HEK293 (cell line): ENCODE measurements around the gene BMERB1.
"Not testable (repeated sequence)": the region's sequence is repeated elsewhere in the genome, so short reads cannot be mapped to it uniquely, and the experiment has no call there.

ENCODE experiments used
- CTCF ChIA-PET: fragments of 350-600 bp; formaldehyde crosslinking; extraction: SDS; loops from one replicate; lab custom pipeline; 2021; ENCODE audit warnings: antibody characterized with exemption; lab: Yijun Ruan, JAX
- POLR2A ChIA-PET: fragments of 300-600 bp; formaldehyde crosslinking; extraction: SDS; loops from one replicate; lab custom pipeline; 2020; ENCODE audit warnings: antibody characterized with exemption, inconsistent platforms; lab: Yijun Ruan, JAX
- H3K27ac ChIP-seq: fragments of 200-500 bp; sonication (Bioruptor generic); 2 replicates; pipeline ENCODE4 v1.5.1; 2014; ENCODE audit warnings: low read depth, low read length, control low read depth, inconsistent platforms; ENCODE audit errors: extremely low read depth
- H3K36me3 ChIP-seq, 2 experiments: fragments of 200-500 bp in 1 of 2; sonication (Bioruptor generic) in 1 of 2; 1 replicate in 1 of 2; 2 replicates in 1 of 2; pipeline ENCODE4 v1.5.1; 2014 to 2017; ENCODE audit warnings: inconsistent platforms in 2 of 2, low read length in 2 of 2; ENCODE audit not compliant: control insufficient read depth in 2 of 2, insufficient read depth in 1 of 2
- H3K4me1 ChIP-seq: fragments of 200-500 bp; sonication (Bioruptor generic); 2 replicates; pipeline ENCODE4 v1.5.1; 2014; ENCODE audit warnings: mild to moderate bottlenecking, low read length, inconsistent platforms; ENCODE audit not compliant: control insufficient read depth, insufficient read depth
- H3K4me3 ChIP-seq: 2 replicates; pipeline ENCODE4 v1.5.1; 2011; ENCODE audit warnings: low read depth, mild to moderate bottlenecking, control low read depth, low read length, moderate library complexity
- H3K9me3 ChIP-seq: fragments of 200-500 bp; sonication (Bioruptor generic); 2 replicates; pipeline ENCODE4 v1.5.1; 2014; ENCODE audit warnings: low read depth, low read length, inconsistent platforms; ENCODE audit not compliant: control insufficient read depth, insufficient read depth
- INSM2 ChIP-seq: fragments of 450-650 bp; formaldehyde crosslinking; IDR thresholded peaks from 2 replicates; pipeline ENCODE4 v1.5.1; 2016; ENCODE audit warnings: missing biosample characterization, missing genetic modification characterization
- MZF1 ChIP-seq: fragments of 450-650 bp; formaldehyde crosslinking; IDR thresholded peaks from 2 replicates; pipeline ENCODE4 v1.5.1; 2017; ENCODE audit warnings: missing biosample characterization, missing genetic modification characterization, borderline replicate concordance
- REST ChIP-seq: fragments of 450-650 bp; formaldehyde crosslinking; IDR thresholded peaks from 2 replicates; pipeline ENCODE4 v1.5.1; 2016; ENCODE audit warnings: missing biosample characterization, missing genetic modification characterization
- TRIM28 ChIP-seq: IDR thresholded peaks from 2 replicates; pipeline ENCODE4 v1.6.1; 2011; ENCODE audit warnings: low read length, control low read depth, borderline replicate concordance
- YY2 ChIP-seq: fragments of 450-650 bp; formaldehyde crosslinking; IDR thresholded peaks from 2 replicates; pipeline ENCODE4 v1.5.1; 2016; ENCODE audit warnings: missing biosample characterization, missing genetic modification characterization
- ZBTB1 ChIP-seq: fragments of 450-650 bp; formaldehyde crosslinking; IDR thresholded peaks from 2 replicates; pipeline ENCODE4 v1.5.1; 2016; ENCODE audit warnings: missing biosample characterization, missing genetic modification characterization
- ZBTB44 ChIP-seq: fragments of 450-650 bp; IDR thresholded peaks from 2 replicates; pipeline ENCODE4 v1.5.1; 2018; ENCODE audit warnings: missing biosample characterization, mild to moderate bottlenecking, missing genetic modification characterization
- ZNF112 ChIP-seq: fragments of 450-650 bp; formaldehyde crosslinking; IDR thresholded peaks from 2 replicates; pipeline ENCODE4 v1.5.0; 2017; ENCODE audit warnings: missing biosample characterization, missing genetic modification characterization
- ZNF132 ChIP-seq: fragments of 450-650 bp; formaldehyde crosslinking; IDR thresholded peaks from 2 replicates; pipeline ENCODE4 v1.5.1; 2017; ENCODE audit warnings: missing biosample characterization, missing genetic modification characterization, borderline replicate concordance
- ZNF155 ChIP-seq: fragments of 450-650 bp; formaldehyde crosslinking; IDR thresholded peaks from 2 replicates; pipeline ENCODE4 v1.5.1; 2016; ENCODE audit warnings: missing biosample characterization, missing genetic modification characterization
- ZNF362 ChIP-seq: fragments of 450-650 bp; formaldehyde crosslinking; IDR thresholded peaks from 2 replicates; pipeline ENCODE4 v1.5.1; 2016; ENCODE audit warnings: missing biosample characterization, missing genetic modification characterization
- ZNF37A ChIP-seq: fragments of 450-650 bp; IDR thresholded peaks from 2 replicates; pipeline ENCODE4 v1.5.1; 2018; ENCODE audit warnings: missing biosample characterization, missing genetic modification characterization
- ZNF501 ChIP-seq: fragments of 450-650 bp; formaldehyde crosslinking; IDR thresholded peaks from 2 replicates; pipeline ENCODE4 v1.5.1; 2016; ENCODE audit warnings: missing biosample characterization, missing genetic modification characterization
- ZNF558 ChIP-seq: fragments of 450-650 bp; formaldehyde crosslinking; IDR thresholded peaks from 2 replicates; pipeline ENCODE4 v1.5.1; 2016; ENCODE audit warnings: missing biosample characterization, missing genetic modification characterization
- ZNF624 ChIP-seq: fragments of 450-650 bp; formaldehyde crosslinking; IDR thresholded peaks from 2 replicates; pipeline ENCODE4 v1.5.1; 2017; ENCODE audit warnings: missing biosample characterization, missing genetic modification characterization
- ZNF626 ChIP-seq: fragments of 450-650 bp; sonication (Bioruptor Pico); formaldehyde crosslinking; IDR thresholded peaks from 2 replicates; pipeline ENCODE4 v1.5.1; 2018; ENCODE audit warnings: missing biosample characterization, missing genetic modification characterization, inconsistent platforms
- ZNF692 ChIP-seq: fragments of 450-650 bp; formaldehyde crosslinking; IDR thresholded peaks from 2 replicates; pipeline ENCODE4 v1.5.1; 2016; ENCODE audit warnings: missing biosample characterization, missing genetic modification characterization

The BMERB1 gene

GRCh38 chr16:15404792-15405191, 29.6 kb upstream of the BMERB1 start:
- ChIA-PET POLR2A (no interaction called here), CTCF (interaction anchor here (1.2 kb wide), 1 partner anchor 351 kb away, joined by 3 read pairs; no protein-coding TSS in a partner anchor)
- no peak overlapping the region for H3K27ac ChIP-seq
- no peaks in the 10 kb centered on the region for H3K9me3 ChIP-seq
- TF ChIP-seq MZF1 (no peak), ZNF132 (no peak), ZNF112 (tag by site-specific recombination) (no peak), ZNF558 (tag by site-specific recombination) (no peak), ZNF37A (no peak)
- H3K4me3 ChIP-seq = no peak overlapping the region
- no peaks in the 10 kb centered on the region for H3K4me1 ChIP-seq
- no peaks in the 10 kb centered on the region for H3K36me3 ChIP-seq

- not testable (repeated sequence) for H3K9me3 ChIP-seq, H3K4me1 ChIP-seq, H3K4me3 ChIP-seq, H3K27ac ChIP-seq, H3K36me3 ChIP-seq
- ChIA-PET CTCF (interaction anchor here (0.7 kb wide), 1 partner anchor 20 kb away, joined by 5 read pairs; no protein-coding TSS in a partner anchor), POLR2A (interaction anchor here (0.6 kb wide), 1 partner anchor 271 kb away, joined by 8 read pairs; no protein-coding TSS in a partner anchor)
Observed at GRCh38 chr16:15407756-15408155, 26.6 kb upstream of the BMERB1 start.

- H3K4me1 ChIP-seq, POLR2A ChIA-PET, H3K36me3 ChIP-seq, H3K9me3 ChIP-seq, H3K27ac ChIP-seq, H3K4me3 ChIP-seq: not testable (repeated sequence)
- CTCF ChIA-PET = interaction anchor here (0.5 kb wide), 1 partner anchor 786 kb away, joined by 3 read pairs; no protein-coding TSS in a partner anchor
Observed at GRCh38 chr16:15409476-15409875, 24.9 kb upstream of the BMERB1 start.

- no peak overlapping the region for H3K4me3 ChIP-seq
- ChIA-PET POLR2A (no interaction called here), CTCF (interaction anchor here (0.6 kb wide), 2 partner anchors 13 to 68 kb away, joined by 3 to 7 read pairs; no protein-coding TSS in a partner anchor)
- no peak overlapping the region for H3K27ac ChIP-seq
- no peaks in the 10 kb centered on the region for H3K4me1 ChIP-seq
- H3K9me3 ChIP-seq = no peaks in the 10 kb centered on the region
- TF ChIP-seq ZNF155 (tag by site-specific recombination) (no peak), ZNF692 (tag by site-specific recombination) (no peak), REST (tag by site-specific recombination) (no peak), ZNF501 (tag by site-specific recombination) (no peak), TRIM28 (no peak), ZNF624 (tag by site-specific recombination) (no peak), YY2 (tag by site-specific recombination) (no peak), ZNF362 (tag by site-specific recombination) (no peak), ZBTB1 (tag by site-specific recombination) (no peak), INSM2 (tag by site-specific recombination) (no peak), ZBTB44 (no peak), ZNF626 (tag by site-specific recombination) (no peak)
- H3K36me3 ChIP-seq = no peaks in the 10 kb centered on the region
Observed at GRCh38 chr16:15415511-15415985, 18.8 kb upstream of the BMERB1 start.
